HG03469 (cell line): ENCODE measurements around the gene PAQR8.

Experiments used
- ATAC-seq: cut with Tn5 transposase; IDR thresholded peaks from one replicate; pipeline ENCODE4 v1.9.1; 2021; ENCODE audit warnings: mild to moderate bottlenecking, moderate library complexity, moderate number of reproducible peaks; ENCODE audit not compliant: unreplicated experiment

The PAQR8 gene

GRCh38 chr6:52361945-52362442 lies at the start of gene PAQR8:
PAQR8 (plus strand) TSS chr6:52362151; CDS start chr6:52403214, 41,063 bp downstream.
- peak; percentile 63 for ATAC-seq

- no peak for ATAC-seq
Observed at GRCh38 chr6:52312461-52312860, 49.5 kb upstream of the PAQR8 start.

- ATAC-seq: no peak
Observed at GRCh38 chr6:52314752-52315151, 47.2 kb upstream of the PAQR8 start.

- no peak for ATAC-seq
Observed at GRCh38 chr6:52317211-52317610, 44.7 kb upstream of the PAQR8 start.

GRCh38 chr6:52317841-52318581 lies 43.9 kb upstream of the PAQR8 start:
- peak; percentile 99 for ATAC-seq

- ATAC-seq: no peak
Observed at GRCh38 chr6:52324189-52324588, 37.8 kb upstream of the PAQR8 start.

GRCh38 chr6:52325695-52326471 lies 36.1 kb upstream of the PAQR8 start:
- ATAC-seq: no peak

GRCh38 chr6:52326540-52327364 lies 35.2 kb upstream of the PAQR8 start:
- ATAC-seq: no peak

- no peak for ATAC-seq
Observed at GRCh38 chr6:52328303-52328662, 33.7 kb upstream of the PAQR8 start.

- ATAC-seq: no peak
Observed at GRCh38 chr6:52328729-52329128, 33.2 kb upstream of the PAQR8 start.

GRCh38 chr6:52330470-52330869 lies 31.5 kb upstream of the PAQR8 start:
- ATAC-seq: no peak

GRCh38 chr6:52331793-52332457 lies 30.0 kb upstream of the PAQR8 start:
- no peak for ATAC-seq

GRCh38 chr6:52333840-52334200 lies 28.1 kb upstream of the PAQR8 start:
- ATAC-seq: peak; percentile 34

GRCh38 chr6:52335576-52335975 lies 26.4 kb upstream of the PAQR8 start:
- no peak for ATAC-seq

GRCh38 chr6:52336919-52337561 lies 24.9 kb upstream of the PAQR8 start:
- no peak for ATAC-seq

GRCh38 chr6:52337633-52338290 lies 24.2 kb upstream of the PAQR8 start:
- peak; percentile 61 for ATAC-seq

GRCh38 chr6:52340603-52340880 lies 21.4 kb upstream of the PAQR8 start:
- ATAC-seq: no peak

GRCh38 chr6:52341561-52342260 lies 20.2 kb upstream of the PAQR8 start:
- no peak for ATAC-seq

GRCh38 chr6:52345311-52345710 lies 16.6 kb upstream of the PAQR8 start:
- no peak for ATAC-seq
